ENCODE measurements around the gene TFEB.

DNA sequence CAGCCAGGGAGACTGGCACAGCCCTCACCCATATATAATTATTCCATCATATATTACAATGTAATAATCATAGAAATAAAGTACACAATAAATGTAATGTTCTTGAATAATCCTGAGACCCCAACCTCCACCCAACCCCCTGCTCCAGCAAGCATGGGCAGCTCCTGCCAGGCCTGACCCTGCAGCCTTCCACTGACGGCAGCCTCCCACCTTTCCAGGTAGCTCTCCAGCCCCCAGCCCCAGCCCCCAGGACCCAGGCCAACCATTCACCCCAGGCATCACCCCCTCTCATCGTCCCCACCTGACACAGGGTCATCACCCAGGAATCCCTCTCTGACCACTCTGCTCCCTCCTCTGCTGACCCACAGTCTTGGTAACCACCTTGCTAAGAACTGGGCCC lies 14.6 kb downstream of the TFEB start:
- TF ChIP-seq TAF1 (IDR thresholded peaks at IDR 0.05; ENCODE audit: low read depth) (no peak), TEAD4 (IDR thresholded peaks at IDR 0.05) (no peak), RAD21 (IDR thresholded peaks at IDR 0.05; ENCODE audit: low read depth) (no peak), CREB1 (IDR thresholded peaks at IDR 0.05; ENCODE audit: low read depth) (no peak), EGR1 (IDR thresholded peaks at IDR 0.05) (no peak), FOXM1 (IDR thresholded peaks at IDR 0.05; ENCODE audit: borderline replicate concordance, low read depth) (no peak), YY1 (IDR thresholded peaks at IDR 0.05; ENCODE audit: low read depth) (no peak)
- TF ChIP-seq, protein P1, sequence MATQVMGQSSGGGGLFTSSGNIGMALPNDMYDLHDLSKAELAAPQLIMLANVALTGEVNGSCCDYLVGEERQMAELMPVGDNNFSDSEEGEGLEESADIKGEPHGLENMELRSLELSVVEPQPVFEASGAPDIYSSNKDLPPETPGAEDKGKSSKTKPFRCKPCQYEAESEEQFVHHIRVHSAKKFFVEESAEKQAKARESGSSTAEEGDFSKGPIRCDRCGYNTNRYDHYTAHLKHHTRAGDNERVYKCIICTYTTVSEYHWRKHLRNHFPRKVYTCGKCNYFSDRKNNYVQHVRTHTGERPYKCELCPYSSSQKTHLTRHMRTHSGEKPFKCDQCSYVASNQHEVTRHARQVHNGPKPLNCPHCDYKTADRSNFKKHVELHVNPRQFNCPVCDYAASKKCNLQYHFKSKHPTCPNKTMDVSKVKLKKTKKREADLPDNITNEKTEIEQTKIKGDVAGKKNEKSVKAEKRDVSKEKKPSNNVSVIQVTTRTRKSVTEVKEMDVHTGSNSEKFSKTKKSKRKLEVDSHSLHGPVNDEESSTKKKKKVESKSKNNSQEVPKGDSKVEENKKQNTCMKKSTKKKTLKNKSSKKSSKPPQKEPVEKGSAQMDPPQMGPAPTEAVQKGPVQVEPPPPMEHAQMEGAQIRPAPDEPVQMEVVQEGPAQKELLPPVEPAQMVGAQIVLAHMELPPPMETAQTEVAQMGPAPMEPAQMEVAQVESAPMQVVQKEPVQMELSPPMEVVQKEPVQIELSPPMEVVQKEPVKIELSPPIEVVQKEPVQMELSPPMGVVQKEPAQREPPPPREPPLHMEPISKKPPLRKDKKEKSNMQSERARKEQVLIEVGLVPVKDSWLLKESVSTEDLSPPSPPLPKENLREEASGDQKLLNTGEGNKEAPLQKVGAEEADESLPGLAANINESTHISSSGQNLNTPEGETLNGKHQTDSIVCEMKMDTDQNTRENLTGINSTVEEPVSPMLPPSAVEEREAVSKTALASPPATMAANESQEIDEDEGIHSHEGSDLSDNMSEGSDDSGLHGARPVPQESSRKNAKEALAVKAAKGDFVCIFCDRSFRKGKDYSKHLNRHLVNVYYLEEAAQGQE (IDR thresholded peaks at IDR 0.05; ENCODE audit: low read depth) = no peak
- TF ChIP-seq, protein P2, sequence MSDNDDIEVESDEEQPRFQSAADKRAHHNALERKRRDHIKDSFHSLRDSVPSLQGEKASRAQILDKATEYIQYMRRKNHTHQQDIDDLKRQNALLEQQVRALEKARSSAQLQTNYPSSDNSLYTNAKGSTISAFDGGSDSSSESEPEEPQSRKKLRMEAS (IDR thresholded peaks at IDR 0.05) = no peak

Data from Ishikawa (cell line).